HEK293 (cell line): ENCODE data around the gene ECSIT.

ENCODE experiments used
- CTCF ChIA-PET: fragments of 350-600 bp; formaldehyde crosslinking; extraction: SDS; loops from one replicate; lab custom pipeline; 2021; ENCODE audit warnings: antibody characterized with exemption; lab: Yijun Ruan, JAX
- POLR2A ChIA-PET: fragments of 300-600 bp; formaldehyde crosslinking; extraction: SDS; loops from one replicate; lab custom pipeline; 2020; ENCODE audit warnings: antibody characterized with exemption, inconsistent platforms; lab: Yijun Ruan, JAX
- H3K27ac ChIP-seq: fragments of 200-500 bp; sonication (Bioruptor generic); 2 replicates; pipeline ENCODE4 v1.5.1; 2014; ENCODE audit warnings: low read depth, low read length, control low read depth, inconsistent platforms; ENCODE audit errors: extremely low read depth
- H3K36me3 ChIP-seq, 2 experiments: fragments of 200-500 bp in 1 of 2; sonication (Bioruptor generic) in 1 of 2; 1 replicate in 1 of 2; 2 replicates in 1 of 2; pipeline ENCODE4 v1.5.1; 2014 to 2017; ENCODE audit warnings: inconsistent platforms in 2 of 2, low read length in 2 of 2; ENCODE audit not compliant: control insufficient read depth in 2 of 2, insufficient read depth in 1 of 2
- H3K4me1 ChIP-seq: fragments of 200-500 bp; sonication (Bioruptor generic); 2 replicates; pipeline ENCODE4 v1.5.1; 2014; ENCODE audit warnings: mild to moderate bottlenecking, low read length, inconsistent platforms; ENCODE audit not compliant: control insufficient read depth, insufficient read depth
- H3K4me3 ChIP-seq: 2 replicates; pipeline ENCODE4 v1.5.1; 2011; ENCODE audit warnings: low read depth, mild to moderate bottlenecking, control low read depth, low read length, moderate library complexity
- H3K9me3 ChIP-seq: fragments of 200-500 bp; sonication (Bioruptor generic); 2 replicates; pipeline ENCODE4 v1.5.1; 2014; ENCODE audit warnings: low read depth, low read length, inconsistent platforms; ENCODE audit not compliant: control insufficient read depth, insufficient read depth
- ZFP69B ChIP-seq: fragments of 450-650 bp; formaldehyde crosslinking; IDR thresholded peaks from 2 replicates; pipeline ENCODE4 v1.5.1; 2016; ENCODE audit warnings: missing biosample characterization, missing genetic modification characterization
- ZNF121 ChIP-seq: fragments of 450-650 bp; formaldehyde crosslinking; IDR thresholded peaks from 2 replicates; pipeline ENCODE4 v1.5.1; 2016; ENCODE audit warnings: missing biosample characterization, missing genetic modification characterization

ECSIT gene

GRCh38 chr19:11456659-11457058 lies 72.3 kb downstream of the ECSIT start:
- H3K27ac ChIP-seq, result no peak overlapping the region
- H3K4me1 ChIP-seq, result no peaks in the 10 kb centered on the region
- no peak overlapping the region for H3K4me3 ChIP-seq
- no peak for TF ChIP-seq ZFP69B (tag by site-specific recombination)
- TF ChIP-seq ZNF121 (tag by site-specific recombination), result peak; percentile 89
- POLR2A ChIA-PET, result interaction anchor here (1.3 kb wide), 1 partner anchor 21 kb away, joined by 3 read pairs; the partner anchor contains the start of genes ODAD3 and PRKCSH
- CTCF ChIA-PET, result no interaction called here
- H3K36me3 ChIP-seq, result no peaks in the 10 kb centered on the region
- H3K9me3 ChIP-seq, result no peaks in the 10 kb centered on the region
